OCI-LY1 (cell line): ENCODE data around the gene SLC12A6.
"Not testable (repeated sequence)": the region's sequence is repeated elsewhere in the genome, so short reads cannot be mapped to it uniquely, and the experiment has no call there.

ENCODE experiments used
- CTCF ChIP-seq: fragments of 200-600 bp; sonication (generic), shearing (Covaris generic); IDR thresholded peaks from 2 replicates; pipeline ENCODE4 v1.5.1; 2017; ENCODE audit warnings: mild to moderate bottlenecking, antibody characterized with exemption, low read length, moderate library complexity, mixed read lengths
- EZH2 ChIP-seq: fragments of 200-600 bp; sonication (generic), shearing (Covaris generic); IDR thresholded peaks from 2 replicates; pipeline ENCODE4 v1.8.0; 2017; ENCODE audit warnings: borderline replicate concordance, mixed run types, mild to moderate bottlenecking, antibody characterized with exemption, low read length, moderate library complexity, mixed read lengths

DNA sequence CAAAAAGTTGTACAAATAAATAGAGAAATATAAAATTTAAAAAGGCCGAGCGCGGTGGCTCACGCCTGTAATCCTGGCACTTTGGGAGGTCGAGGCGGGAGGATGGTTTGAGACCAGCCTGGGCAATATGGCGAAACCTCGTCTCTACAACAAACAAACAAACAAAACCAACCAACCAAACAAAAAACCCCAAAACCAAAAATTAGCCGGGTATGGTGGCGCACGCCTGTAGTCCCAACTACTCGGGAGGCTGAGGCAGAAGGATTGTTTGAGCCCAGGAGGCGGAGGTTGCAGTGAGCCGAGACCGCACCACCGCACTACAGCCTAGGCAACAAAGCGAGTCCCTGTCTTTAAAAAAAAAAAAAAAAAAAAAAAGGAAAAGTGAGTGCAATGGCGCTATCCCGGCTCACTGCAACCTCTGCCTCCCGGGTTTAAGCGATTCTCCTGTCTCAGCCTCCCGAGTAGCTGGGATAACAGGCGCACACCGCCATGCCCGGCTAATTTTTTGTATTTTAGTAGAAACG lies 4.7 kb upstream of the SLC12A6 start:
- not testable (repeated sequence) for TF ChIP-seq CTCF, EZH2
